ENCODE measurements around the gene MTHFD2.
"Not testable (repeated sequence)": the region's sequence is repeated elsewhere in the genome, so short reads cannot be mapped to it uniquely, and the experiment has no call there.

Gene MTHFD2

GRCh38 chr2:74205596-74205995 lies 7.2 kb downstream of the MTHFD2 start:
- POLR2A ChIA-PET: interaction anchor here (0.7 kb wide), 1 partner anchor 21 kb away, joined by 3 read pairs; no protein-coding TSS in a partner anchor
- CTCF ChIA-PET: interaction anchor here (1.0 to 3.1 kb wide), 4 partner anchors 10 to 381 kb away, joined by 3 to 20 read pairs (median 6); partner anchors contain the start of gene BOLA3
- TF ChIP-seq, protein P1, sequence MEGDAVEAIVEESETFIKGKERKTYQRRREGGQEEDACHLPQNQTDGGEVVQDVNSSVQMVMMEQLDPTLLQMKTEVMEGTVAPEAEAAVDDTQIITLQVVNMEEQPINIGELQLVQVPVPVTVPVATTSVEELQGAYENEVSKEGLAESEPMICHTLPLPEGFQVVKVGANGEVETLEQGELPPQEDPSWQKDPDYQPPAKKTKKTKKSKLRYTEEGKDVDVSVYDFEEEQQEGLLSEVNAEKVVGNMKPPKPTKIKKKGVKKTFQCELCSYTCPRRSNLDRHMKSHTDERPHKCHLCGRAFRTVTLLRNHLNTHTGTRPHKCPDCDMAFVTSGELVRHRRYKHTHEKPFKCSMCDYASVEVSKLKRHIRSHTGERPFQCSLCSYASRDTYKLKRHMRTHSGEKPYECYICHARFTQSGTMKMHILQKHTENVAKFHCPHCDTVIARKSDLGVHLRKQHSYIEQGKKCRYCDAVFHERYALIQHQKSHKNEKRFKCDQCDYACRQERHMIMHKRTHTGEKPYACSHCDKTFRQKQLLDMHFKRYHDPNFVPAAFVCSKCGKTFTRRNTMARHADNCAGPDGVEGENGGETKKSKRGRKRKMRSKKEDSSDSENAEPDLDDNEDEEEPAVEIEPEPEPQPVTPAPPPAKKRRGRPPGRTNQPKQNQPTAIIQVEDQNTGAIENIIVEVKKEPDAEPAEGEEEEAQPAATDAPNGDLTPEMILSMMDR (IDR thresholded peaks at IDR 0.05; ENCODE audit: insufficient read depth, low read length, missing control alignments): no peak
- no peak for DNase-seq (ENCODE audit: low read depth, low spot score)
- H3K4me3 ChIP-seq (ENCODE audit: low read depth, low read length): no peak overlapping the region

GRCh38 chr2:74206180-74206688 lies 7.8 kb downstream of the MTHFD2 start:
- ChIA-PET POLR2A (interaction anchor here (0.7 to 1.1 kb wide), 2 partner anchors 10 to 21 kb away, joined by 3 read pairs; no protein-coding TSS in a partner anchor), CTCF (interaction anchor here (0.6 to 3.1 kb wide), 5 partner anchors 9 to 382 kb away, joined by 3 to 20 read pairs (median 3); partner anchors contain the start of gene BOLA3)
- TF ChIP-seq, protein P1 (IDR thresholded peaks at IDR 0.05; ENCODE audit: insufficient read depth, low read length, missing control alignments): no peak
- no peak overlapping the region for H3K4me3 ChIP-seq (ENCODE audit: low read depth, low read length)
- no peak for DNase-seq (ENCODE audit: low read depth, low spot score)

DNA sequence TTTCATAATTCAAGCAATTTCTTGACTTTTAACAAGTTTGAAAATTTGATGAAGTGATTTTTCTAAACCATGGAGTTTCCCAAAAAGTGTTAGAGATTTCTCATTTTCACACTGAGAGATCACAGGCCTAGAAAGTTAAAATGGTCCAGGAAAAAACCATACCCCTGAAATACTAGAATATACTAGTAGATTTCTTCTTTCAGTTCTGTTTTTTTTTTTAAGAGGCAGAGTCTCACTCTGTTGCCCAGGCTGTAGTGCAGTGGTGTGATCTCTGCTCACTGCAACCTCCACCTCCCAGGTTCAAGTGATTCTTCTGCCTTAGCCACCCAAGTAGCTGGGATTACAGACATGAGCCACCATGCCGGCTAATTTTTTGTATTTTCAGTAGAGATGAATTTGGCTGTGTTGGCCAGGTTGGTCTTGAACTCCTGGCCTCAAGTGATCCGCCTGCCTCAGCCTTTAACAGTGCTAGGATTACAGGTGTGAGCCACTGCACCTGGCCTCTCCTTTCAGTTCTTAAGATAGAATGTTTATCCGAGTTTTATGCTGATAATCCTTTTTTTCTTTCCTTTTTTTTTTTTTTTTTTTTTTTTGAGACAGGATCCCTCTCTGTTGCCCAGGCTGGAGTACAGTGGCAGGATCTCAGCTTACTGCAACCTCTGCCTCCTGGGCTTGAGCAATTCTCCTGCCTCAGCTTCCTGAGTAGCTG lies 14.4 kb downstream of the MTHFD2 start:
- ChIA-PET CTCF (no interaction called here), POLR2A (no interaction called here)
- no peak for DNase-seq (ENCODE audit: low read depth, low spot score)
- no peak overlapping the region for H3K4me3 ChIP-seq (ENCODE audit: low read depth, low read length)
- TF ChIP-seq, protein P1 (IDR thresholded peaks at IDR 0.05; ENCODE audit: insufficient read depth, low read length, missing control alignments): no peak

DNA sequence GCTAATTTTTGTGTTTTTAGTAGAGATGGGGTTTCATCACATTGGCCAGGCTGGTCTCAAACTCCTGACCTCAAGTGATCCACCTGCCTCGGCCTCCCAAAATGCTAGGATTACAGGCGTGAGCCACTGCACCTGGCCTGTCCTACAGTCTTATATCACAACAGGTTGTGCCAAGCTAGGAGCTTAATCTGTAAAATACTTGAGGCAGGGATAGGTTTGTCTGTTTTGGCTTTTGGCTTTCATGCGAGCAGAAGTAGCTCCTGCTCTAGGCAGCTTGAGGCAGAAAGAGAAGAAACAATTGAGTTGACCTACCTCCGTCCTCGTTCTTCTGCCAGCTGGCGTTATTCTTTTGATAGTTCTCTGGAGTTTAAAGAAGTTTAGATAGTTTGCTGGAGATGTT lies 17.4 kb downstream of the MTHFD2 start:
- CTCF ChIA-PET: interaction anchor here (3.7 kb wide), 1 partner anchor 11 kb away, joined by 20 read pairs; no protein-coding TSS in a partner anchor
- POLR2A ChIA-PET; H3K4me3 ChIP-seq (ENCODE audit: low read depth, low read length); DNase-seq (ENCODE audit: low read depth, low spot score): not testable (repeated sequence)

DNA sequence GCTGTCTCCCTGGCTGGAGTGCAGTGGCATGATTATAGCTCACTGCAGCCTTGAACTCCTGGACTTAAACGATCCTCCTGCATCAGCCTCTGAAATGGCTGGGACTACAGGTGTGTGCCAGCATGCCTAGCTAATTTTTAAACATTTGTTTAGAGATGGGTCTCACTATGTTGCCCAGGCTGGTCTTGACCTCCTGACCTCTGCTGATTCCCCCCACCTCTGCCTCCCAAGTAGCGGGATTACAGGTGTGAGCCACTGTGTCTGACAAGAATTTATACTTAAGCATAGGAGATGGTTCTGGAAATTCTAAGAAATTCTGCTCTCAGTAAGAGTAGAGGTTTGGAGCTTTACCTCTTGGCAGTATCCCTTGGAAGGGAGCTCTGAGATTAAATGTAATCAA lies 18.2 kb downstream of the MTHFD2 start:
- ChIA-PET POLR2A (interaction anchor here (0.9 kb wide), 1 partner anchor 10 kb away, joined by 3 read pairs; no protein-coding TSS in a partner anchor), CTCF (interaction anchor here (1.2 to 3.7 kb wide), 2 partner anchors 12 to 18 kb away, joined by 3 to 20 read pairs; partner anchors contain the start of gene MTHFD2)
- no peak overlapping the region for H3K4me3 ChIP-seq (ENCODE audit: low read depth, low read length)
- no peak for DNase-seq (ENCODE audit: low read depth, low spot score)
- TF ChIP-seq, protein P1 (IDR thresholded peaks at IDR 0.05; ENCODE audit: insufficient read depth, low read length, missing control alignments): no peak

- CTCF ChIA-PET: interaction anchor here (1.4 kb wide), 1 partner anchor 20 kb away, joined by 7 read pairs; no protein-coding TSS in a partner anchor
- POLR2A ChIA-PET: no interaction called here
- no peak for DNase-seq (ENCODE audit: low read depth, low spot score)
- TF ChIP-seq, protein P1 (IDR thresholded peaks at IDR 0.05; ENCODE audit: insufficient read depth, low read length, missing control alignments): no peak
- no peak overlapping the region for H3K4me3 ChIP-seq (ENCODE audit: low read depth, low read length)
Observed at GRCh38 chr2:74219846-74220486, 21.6 kb downstream of the MTHFD2 start.

Measured in AG04449 (cell line).